ENCODE results near the gene FGF9. TPM values are rescaled to one million over a fixed set of nuclear protein-coding genes. Genes with fewer than 3 reads are reported as not detected.

Gene FGF9
- total RNA-seq, 1 experiment from 2014 or later: not detected

DNA sequence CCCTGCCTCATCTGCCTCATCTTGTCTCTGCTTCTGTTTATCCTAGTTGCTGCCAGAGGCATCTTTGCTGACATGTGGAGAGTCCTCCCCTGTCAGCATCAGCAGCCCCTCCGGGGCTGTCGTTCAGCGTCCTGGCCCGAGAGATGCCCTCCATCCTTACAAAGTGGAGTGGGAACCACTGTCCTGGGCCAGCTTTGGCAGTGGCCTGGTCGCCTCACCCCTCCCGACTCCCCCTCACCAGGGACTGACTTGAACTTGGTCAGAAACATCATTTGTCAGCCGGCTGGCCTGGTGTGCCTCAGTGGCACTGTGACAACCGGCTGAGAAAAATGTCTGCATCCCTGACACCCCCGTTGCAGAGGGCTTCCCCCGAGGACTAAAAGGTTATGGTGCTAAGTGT is 20.6 kb downstream of the FGF9 start:
- TF ChIP-seq EZH2 (IDR thresholded peaks at IDR 0.05; ENCODE audit: low read length, unreplicated experiment): no peak
- TF ChIP-seq, protein P1, sequence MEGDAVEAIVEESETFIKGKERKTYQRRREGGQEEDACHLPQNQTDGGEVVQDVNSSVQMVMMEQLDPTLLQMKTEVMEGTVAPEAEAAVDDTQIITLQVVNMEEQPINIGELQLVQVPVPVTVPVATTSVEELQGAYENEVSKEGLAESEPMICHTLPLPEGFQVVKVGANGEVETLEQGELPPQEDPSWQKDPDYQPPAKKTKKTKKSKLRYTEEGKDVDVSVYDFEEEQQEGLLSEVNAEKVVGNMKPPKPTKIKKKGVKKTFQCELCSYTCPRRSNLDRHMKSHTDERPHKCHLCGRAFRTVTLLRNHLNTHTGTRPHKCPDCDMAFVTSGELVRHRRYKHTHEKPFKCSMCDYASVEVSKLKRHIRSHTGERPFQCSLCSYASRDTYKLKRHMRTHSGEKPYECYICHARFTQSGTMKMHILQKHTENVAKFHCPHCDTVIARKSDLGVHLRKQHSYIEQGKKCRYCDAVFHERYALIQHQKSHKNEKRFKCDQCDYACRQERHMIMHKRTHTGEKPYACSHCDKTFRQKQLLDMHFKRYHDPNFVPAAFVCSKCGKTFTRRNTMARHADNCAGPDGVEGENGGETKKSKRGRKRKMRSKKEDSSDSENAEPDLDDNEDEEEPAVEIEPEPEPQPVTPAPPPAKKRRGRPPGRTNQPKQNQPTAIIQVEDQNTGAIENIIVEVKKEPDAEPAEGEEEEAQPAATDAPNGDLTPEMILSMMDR (conservative IDR thresholded peaks at IDR 0.05; ENCODE audit: low read depth, low read length): no peak
- TF ChIP-seq EZH2phosphoT487 (IDR thresholded peaks at IDR 0.05; ENCODE audit: borderline replicate concordance, low read length): no peak
- Histone ChIP-seq H3F3A (ENCODE audit: low read length, unreplicated experiment) (no peaks in the 10 kb centered on the region), H3K4me1 (ENCODE audit: insufficient read depth, low read length) (no peaks in the 10 kb centered on the region), H3K27me3 (ENCODE audit: low read length) (peaks cover 71% of the 10 kb centered on the region), H3K79me2 (ENCODE audit: low read length) (no peaks in the 10 kb centered on the region), H3K9me3 (ENCODE audit: low read length) (no peaks in the 10 kb centered on the region), H3K36me3 (ENCODE audit: low read depth, low read length) (no peaks in the 10 kb centered on the region), H4K20me1 (ENCODE audit: low read length) (no peaks in the 10 kb centered on the region), H3K9me2 (replicated peaks; ENCODE audit: low read length) (no peaks in the 10 kb centered on the region), H3K4me3 (ENCODE audit: low read length) (no peak overlapping the region), H3K4me2 (ENCODE audit: low read length) (no peak overlapping the region), H3K27ac (ENCODE audit: low read length) (no peak overlapping the region), H3K9ac (ENCODE audit: low read length) (no peak overlapping the region), H2AFZ (ENCODE audit: low read length) (no peak overlapping the region)
- DNase-seq (no peak), ATAC-seq (no peak)
- ChIA-PET POLR2A (ENCODE audit: unreplicated experiment) (no interaction called here), CTCF (no interaction called here)
- no TSS peak for BruUV-seq (replicated peaks)
- intact Hi-C loops (cut with micrococcal nuclease): no loop called here

DNA sequence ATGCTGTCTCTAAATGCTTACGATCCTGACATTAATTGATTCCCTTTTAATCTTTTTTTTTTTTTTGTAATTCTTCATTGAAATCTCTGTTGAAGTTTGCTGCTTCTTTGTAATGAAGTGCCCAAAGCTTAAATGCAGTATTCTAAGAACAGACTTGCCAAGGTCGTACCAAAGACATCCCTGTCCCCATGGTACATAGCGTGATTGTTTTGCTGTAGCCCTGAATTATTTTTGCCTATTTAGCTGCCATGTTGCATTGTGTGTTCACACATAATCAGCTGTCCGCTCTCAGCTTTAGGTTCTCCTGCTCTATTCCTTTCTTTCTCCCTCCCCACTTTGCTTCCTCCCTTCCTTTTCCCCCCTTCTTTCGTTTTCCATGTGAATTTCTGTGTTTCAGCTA is 21.1 kb downstream of the FGF9 start:
- H3K4me2 ChIP-seq (ENCODE audit: low read length): no peak overlapping the region
- no peak overlapping the region for H2AFZ ChIP-seq (ENCODE audit: low read length)
- no peaks in the 10 kb centered on the region for H3K9me2 ChIP-seq (replicated peaks; ENCODE audit: low read length)
- peaks cover 71% of the 10 kb centered on the region for H3K27me3 ChIP-seq (ENCODE audit: low read length)
- ATAC-seq (no peak), DNase-seq (no peak)
- H3K36me3 ChIP-seq (ENCODE audit: low read depth, low read length): no peaks in the 10 kb centered on the region
- no peak overlapping the region for H3K27ac ChIP-seq (ENCODE audit: low read length)
- H3K4me3 ChIP-seq (ENCODE audit: low read length): no peak overlapping the region
- no TSS peak for BruUV-seq (replicated peaks)
- H3K79me2 ChIP-seq (ENCODE audit: low read length): no peaks in the 10 kb centered on the region
- no peak overlapping the region for H3K9ac ChIP-seq (ENCODE audit: low read length)
- no peaks in the 10 kb centered on the region for H4K20me1 ChIP-seq (ENCODE audit: low read length)
- POLR2A ChIA-PET (ENCODE audit: unreplicated experiment): no interaction called here
- H3K4me1 ChIP-seq (ENCODE audit: insufficient read depth, low read length): no peaks in the 10 kb centered on the region
- H3K9me3 ChIP-seq (ENCODE audit: low read length): no peaks in the 10 kb centered on the region
- no peaks in the 10 kb centered on the region for H3F3A ChIP-seq (ENCODE audit: low read length, unreplicated experiment)
- no peak for TF ChIP-seq EZH2phosphoT487 (IDR thresholded peaks at IDR 0.05; ENCODE audit: borderline replicate concordance, low read length)
- TF ChIP-seq EZH2 (IDR thresholded peaks at IDR 0.05; ENCODE audit: low read length, unreplicated experiment): no peak
- TF ChIP-seq, protein P1 (conservative IDR thresholded peaks at IDR 0.05; ENCODE audit: low read depth, low read length): no peak
- intact Hi-C loops (cut with micrococcal nuclease): no loop called here
- CTCF ChIA-PET: no interaction called here

DNA sequence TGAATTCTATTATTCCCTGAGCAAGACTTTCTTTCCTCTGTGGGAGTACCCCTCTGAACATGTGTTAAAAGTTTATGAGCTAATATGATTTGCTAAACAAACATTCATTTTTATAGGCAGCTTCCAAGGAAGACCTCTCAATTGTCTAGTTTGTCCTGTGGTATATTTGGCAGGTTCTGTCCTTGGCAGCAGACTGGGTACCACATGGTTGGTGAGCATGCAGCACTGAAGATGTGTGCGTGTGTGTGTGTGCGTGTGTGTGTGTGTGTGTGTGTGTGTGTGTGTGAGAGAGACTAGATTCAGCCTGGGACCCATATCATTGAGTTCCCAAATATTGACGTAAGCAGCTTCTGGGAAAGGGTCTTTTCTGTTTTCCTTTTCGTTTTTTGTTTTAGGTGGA is 24.0 kb downstream of the FGF9 start:
- ChIA-PET CTCF (no interaction called here), POLR2A (ENCODE audit: unreplicated experiment) (no interaction called here)
- H3F3A ChIP-seq (ENCODE audit: low read length, unreplicated experiment): no peaks in the 10 kb centered on the region
- H2AFZ ChIP-seq (ENCODE audit: low read length): no peak overlapping the region
- BruUV-seq (replicated peaks): no TSS peak
- no peaks in the 10 kb centered on the region for H4K20me1 ChIP-seq (ENCODE audit: low read length)
- no peak overlapping the region for H3K9ac ChIP-seq (ENCODE audit: low read length)
- no peaks in the 10 kb centered on the region for H3K9me2 ChIP-seq (replicated peaks; ENCODE audit: low read length)
- no peak overlapping the region for H3K27ac ChIP-seq (ENCODE audit: low read length)
- no peak overlapping the region for H3K4me2 ChIP-seq (ENCODE audit: low read length)
- no peak for TF ChIP-seq EZH2phosphoT487 (IDR thresholded peaks at IDR 0.05; ENCODE audit: borderline replicate concordance, low read length)
- TF ChIP-seq, protein P1 (conservative IDR thresholded peaks at IDR 0.05; ENCODE audit: low read depth, low read length): no peak
- TF ChIP-seq EZH2 (IDR thresholded peaks at IDR 0.05; ENCODE audit: low read length, unreplicated experiment): no peak
- H3K9me3 ChIP-seq (ENCODE audit: low read length): no peaks in the 10 kb centered on the region
- intact Hi-C loops (cut with micrococcal nuclease): no loop called here
- H3K36me3 ChIP-seq (ENCODE audit: low read depth, low read length): no peaks in the 10 kb centered on the region
- ATAC-seq (peak; percentile 53; the same call in 1 of the 2 replicates), DNase-seq (no peak)
- no peaks in the 10 kb centered on the region for H3K4me1 ChIP-seq (ENCODE audit: insufficient read depth, low read length)
- peaks cover 67% of the 10 kb centered on the region for H3K27me3 ChIP-seq (ENCODE audit: low read length)
- H3K79me2 ChIP-seq (ENCODE audit: low read length): no peaks in the 10 kb centered on the region
- no peak overlapping the region for H3K4me3 ChIP-seq (ENCODE audit: low read length)
